NOMO-1 treated with DMSO at 0.1 percent for 48 hours (cell line): Measurements from ENCODE around the gene HEATR3.
"Not testable (repeated sequence)": the region's sequence is repeated elsewhere in the genome, so short reads cannot be mapped to it uniquely, and the experiment has no call there.

Source experiments
- DNase-seq: peaks from one replicate; lab custom pipeline; 2025; ENCODE audit not compliant: unreplicated experiment; lab: John Stamatoyannopoulos, UW

HEATR3 gene

DNA sequence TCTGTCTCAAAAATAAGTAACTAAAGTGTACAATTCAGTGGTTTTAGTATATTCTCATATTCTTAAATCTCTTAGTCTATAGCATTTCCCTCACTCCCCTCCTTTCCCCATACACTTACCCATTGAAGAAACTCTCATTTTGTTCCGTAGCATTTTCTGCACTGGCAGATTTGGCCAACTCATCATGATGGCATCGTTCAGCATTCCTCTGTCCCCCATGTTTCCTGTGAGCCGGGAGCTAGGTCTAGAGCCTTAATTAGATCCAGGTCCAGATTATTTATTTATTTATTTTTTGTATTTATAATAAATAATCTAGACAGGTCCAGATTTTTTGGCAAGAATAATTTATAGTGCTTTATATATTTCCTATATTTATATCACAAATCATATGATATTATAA, 31.0 kb downstream of the HEATR3 start:
- DNase-seq: no peak

DNA sequence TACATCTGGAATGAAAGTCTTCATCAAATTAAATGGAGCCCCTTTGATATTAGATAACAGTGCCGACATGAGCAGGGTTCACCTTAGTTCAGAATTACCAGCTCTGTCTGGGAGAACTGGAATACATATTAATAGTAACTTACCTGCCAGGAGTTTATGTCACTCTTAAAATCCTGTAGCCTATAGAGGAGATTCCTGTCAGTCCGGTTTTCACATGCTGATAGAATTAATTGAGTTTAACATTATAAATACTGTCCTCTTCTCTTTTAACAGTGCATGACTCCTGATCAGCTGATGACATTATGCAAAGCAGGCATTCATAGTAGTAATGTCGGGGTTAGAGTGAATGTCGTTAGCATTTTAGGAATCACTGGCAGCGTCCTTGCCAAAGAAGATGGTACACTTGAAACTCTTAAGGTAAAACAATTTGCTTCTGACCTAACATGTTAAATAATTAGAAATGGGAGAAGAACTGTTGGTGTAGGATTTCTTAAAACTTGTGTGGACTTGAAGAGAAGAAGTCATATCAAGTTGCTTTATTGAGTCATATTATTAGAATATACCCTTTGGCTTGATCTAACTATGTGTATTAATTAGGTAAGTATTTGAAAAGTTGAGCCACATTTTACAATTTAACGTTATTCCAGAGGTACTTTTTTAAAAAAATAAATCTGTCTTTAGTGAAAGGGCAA, 34.3 kb downstream of the HEATR3 start:
- no peak for DNase-seq

GRCh38 chr16:50102051-50102746, 36.4 kb downstream of the HEATR3 start:
- peak; percentile 29 for DNase-seq

GRCh38 chr16:50103764-50104163, 38.0 kb downstream of the HEATR3 start:
- peak; percentile 20 for DNase-seq

- no peak for DNase-seq
Observed at GRCh38 chr16:50114357-50115129, 48.8 kb downstream of the HEATR3 start.

GRCh38 chr16:50120711-50121110, 54.9 kb downstream of the HEATR3 start:
- no peak for DNase-seq

- DNase-seq: no peak
Observed at GRCh38 chr16:50121278-50121677, 55.5 kb downstream of the HEATR3 start.

DNA sequence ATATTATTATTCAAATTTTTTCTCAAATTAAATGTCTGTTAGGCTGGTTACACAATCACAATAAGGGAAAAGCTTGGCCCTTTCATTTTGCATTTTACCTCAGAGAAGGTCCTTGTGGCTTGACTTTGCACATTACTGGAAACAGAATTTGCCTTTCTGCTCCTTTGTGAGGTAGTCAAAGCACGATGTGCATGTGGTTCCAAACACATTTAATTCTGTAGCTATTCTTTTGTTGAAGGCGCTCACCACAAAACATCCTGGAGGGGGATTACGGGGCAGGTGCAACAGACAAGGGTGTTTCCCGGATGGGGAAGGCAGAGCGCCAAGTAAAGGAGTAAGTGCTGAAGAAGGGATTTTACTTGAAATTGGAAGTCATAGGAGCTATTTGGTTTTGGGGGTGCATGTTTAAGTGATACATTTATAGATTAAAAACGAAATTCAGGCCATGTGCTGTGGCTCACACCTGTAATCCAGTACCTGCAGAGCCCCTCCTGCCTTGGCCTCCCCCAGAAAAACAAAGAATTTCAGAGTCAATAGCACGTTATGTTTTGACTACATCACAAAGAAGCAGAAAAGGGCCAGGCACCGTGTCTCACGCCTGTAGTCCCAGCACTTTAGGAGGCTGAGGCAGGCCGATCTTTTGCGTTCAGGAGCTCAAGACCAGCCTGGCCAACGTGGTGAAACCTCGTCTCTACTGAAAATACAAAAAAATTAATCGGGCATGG, 56.1 kb downstream of the HEATR3 start:
- DNase-seq: no peak

GRCh38 chr16:50123417-50123816, 57.6 kb downstream of the HEATR3 start:
- DNase-seq: no peak

GRCh38 chr16:50124769-50125168, 59.0 kb downstream of the HEATR3 start:
- DNase-seq: no peak

- no peak for DNase-seq
Observed at GRCh38 chr16:50126183-50126582, 60.4 kb downstream of the HEATR3 start.

DNA sequence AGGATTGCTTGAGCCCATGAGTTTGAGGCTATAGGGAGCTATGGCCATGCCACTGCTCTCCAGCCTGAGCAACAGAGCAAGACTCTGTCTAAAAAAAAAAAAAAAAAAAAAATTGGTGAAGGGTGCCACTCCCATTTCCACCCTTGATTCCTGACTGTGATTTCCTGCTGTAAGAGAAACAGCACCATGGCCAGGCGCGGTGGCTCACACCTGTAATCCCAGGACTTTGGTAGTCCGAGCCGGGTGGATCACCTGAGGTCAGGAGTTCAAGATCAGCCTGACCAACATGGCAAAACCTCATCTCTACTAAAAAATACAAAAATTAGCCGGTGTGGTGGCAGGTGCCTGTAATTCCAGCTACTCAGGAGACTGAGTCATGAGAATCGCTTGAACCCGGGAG, 66.8 kb downstream of the HEATR3 start:
- DNase-seq: not testable (repeated sequence)

- no peak for DNase-seq
Observed at GRCh38 chr16:50133214-50133613, 67.4 kb downstream of the HEATR3 start.

GRCh38 chr16:50136399-50136798, 70.6 kb downstream of the HEATR3 start:
- no peak for DNase-seq

DNA sequence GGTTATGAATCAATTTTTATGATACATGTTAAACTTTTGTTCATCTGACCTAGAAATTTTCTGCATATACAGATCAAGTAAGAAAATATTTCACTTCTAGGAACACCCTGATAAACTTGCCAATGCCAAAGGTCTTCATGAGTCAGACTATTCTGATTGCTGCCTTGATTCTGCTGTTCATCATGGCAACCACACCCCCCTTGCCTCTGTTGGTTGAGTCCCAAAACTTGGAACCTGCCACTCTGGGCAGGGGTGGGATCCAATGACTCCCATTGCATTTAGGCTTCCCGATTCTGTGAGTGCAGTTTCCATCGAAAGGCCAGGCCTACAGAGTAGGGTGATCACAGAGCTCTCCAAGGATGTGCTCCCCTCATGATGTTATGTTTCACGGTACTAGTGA, 71.5 kb downstream of the HEATR3 start:
- no peak for DNase-seq

DNA sequence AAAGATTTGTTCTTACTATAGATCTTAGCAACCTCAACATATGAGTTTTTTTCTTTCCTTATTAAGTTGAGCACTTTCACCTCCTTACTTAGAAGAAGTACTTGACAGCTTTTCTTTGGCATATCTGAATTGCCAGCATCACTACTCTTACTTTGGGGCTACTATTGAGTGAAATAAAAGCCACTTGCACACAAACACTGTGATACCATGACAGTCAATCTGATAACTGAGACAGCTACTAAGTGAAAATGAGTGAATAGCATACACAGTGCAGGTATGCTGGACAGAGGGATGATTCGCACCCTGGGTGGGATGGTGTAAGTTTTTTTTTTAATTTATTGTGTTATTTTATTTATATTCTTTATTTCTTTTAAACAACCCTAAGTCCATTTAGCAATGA, 73.8 kb downstream of the HEATR3 start:
- no peak for DNase-seq

DNA sequence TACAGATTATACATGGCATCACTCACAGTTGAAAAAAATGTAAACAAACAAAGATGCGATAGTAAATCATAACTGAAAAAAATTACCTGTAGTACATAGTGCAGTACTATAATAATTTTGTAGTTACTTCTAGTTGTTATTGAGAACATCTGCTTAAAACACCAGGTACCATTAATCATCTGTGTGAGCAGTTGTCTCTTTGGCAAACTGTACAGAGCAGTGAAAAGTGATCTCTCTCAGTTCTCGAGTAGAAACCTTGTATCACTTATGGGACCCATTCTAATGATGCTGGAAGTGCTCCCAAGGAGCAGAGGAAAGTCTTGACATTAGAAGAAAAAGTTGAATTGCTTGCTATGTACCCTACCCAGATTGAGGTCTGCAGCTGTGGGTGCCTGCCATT, 78.4 kb downstream of the HEATR3 start:
- DNase-seq: no peak

DNA sequence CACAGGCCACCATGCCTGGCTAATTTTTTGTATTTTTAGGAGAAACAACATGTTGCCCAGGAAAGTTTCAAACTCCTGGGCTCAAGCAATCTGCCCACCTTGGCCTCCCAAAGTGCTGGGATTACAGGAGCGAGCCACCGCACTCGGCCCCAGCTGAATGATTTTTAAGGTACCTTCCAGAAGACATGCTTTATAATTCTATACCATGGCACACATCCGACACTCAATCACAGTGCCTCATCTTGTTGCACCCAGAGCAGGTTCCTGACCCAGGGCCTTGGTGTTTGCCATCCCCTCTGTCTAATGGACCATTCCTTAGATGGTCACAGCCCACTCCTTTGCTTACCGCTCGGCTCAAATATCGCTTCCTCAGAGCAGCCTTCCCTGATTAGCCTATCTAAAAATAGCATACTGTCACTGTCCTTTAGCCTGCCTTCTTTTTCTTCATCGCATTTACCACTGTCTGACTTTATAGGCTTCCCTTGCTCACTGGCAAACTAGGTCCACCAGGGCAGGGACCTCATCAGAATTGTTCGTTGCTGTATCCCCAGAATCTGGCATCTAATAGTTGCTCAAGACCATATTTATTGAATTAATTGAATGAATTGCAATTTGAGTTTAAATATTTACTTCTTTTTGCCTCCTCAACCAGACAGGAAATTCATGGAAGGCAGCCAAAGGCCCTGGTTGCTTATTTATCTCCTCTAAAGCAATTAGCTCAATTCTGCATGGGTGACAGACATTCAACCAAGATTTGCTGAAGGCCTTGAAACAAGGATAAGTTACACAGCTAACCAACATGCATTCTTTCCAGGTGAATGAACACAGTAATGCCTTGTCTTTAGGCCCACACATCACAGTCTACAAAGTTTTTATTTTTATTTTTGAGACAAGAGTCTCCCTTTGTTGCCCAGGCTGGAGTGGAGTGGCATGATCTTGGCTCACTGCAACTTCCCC, 81.0 kb downstream of the HEATR3 start:
- no peak for DNase-seq

- no peak for DNase-seq
Observed at GRCh38 chr16:50151322-50151721, 85.6 kb downstream of the HEATR3 start.

DNA sequence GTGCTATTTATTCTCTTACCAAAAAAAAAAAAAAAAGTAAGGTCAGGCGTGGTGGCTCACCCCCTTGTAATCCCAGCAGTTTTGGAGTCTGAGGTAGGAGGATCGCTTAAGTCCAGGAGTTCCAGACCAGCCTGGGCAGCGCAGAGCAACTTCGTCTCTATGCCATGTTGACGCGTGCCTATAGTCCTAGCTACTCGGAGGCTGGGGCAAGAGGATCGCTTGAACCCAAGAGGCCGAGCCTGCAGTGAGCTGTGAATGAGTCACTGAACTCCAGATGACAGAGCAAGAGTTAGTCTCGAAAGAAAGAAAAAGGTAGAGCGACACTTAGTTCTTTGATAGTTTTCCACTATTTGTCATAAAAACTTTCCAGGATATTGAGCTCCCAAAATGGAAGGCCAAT, 86.0 kb downstream of the HEATR3 start:
- no peak for DNase-seq
